Measurements from ENCODE around the gene STMN1.

The STMN1 gene

DNA sequence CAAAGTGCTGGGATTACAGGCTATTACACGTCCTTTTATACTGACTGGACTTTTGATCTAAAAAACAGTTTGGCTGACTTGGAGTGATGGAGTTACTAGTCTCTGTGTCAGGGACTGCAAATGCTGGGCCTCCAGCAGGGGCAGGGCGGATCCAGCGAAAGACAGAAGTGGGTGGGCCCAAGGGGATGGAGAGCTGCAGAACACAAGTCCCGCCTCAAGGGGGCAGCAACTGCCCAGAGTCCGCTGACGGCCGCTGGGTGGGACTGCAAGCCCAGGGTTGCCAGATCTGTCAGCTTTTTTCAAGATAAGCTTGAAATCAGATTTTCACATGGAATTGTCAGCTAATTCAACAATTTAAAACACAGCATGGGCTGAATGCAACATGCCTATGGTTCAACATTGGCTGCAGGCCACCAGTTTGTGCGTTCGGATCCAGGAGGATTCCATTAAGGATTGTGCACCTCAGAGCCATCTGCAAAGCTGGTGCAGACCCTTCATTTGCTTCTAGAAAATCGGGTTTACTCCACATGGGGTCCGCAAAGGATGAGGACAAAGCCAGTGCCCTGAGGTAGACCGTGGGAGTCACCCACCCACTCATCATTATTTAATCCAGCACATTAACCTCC lies 10.7 kb downstream of the STMN1 start:
- Histone ChIP-seq H3K36me3 (ENCODE audit: insufficient read depth) (no peaks in the 10 kb centered on the region; the same call in 1 of the 2 replicates), H3K27me3 (ENCODE audit: insufficient read depth, low read depth) (no peaks in the 10 kb centered on the region), H3K27ac (no peak overlapping the region), H4K20me1 (ENCODE audit: insufficient read depth) (no peaks in the 10 kb centered on the region), H3K4me2 (no peak overlapping the region), H3K79me2 (ENCODE audit: insufficient read depth, low read depth) (no peaks in the 10 kb centered on the region), H2AFZ (ENCODE audit: low read depth) (no peak overlapping the region), H3K4me1 (ENCODE audit: low read depth, poor library complexity, severe bottlenecking) (peaks cover 16% of the 10 kb centered on the region), H3K9ac (no peak overlapping the region), H3K4me3 (IDR thresholded peaks at IDR 0.05; ENCODE audit: insufficient read depth, low read depth, low read length) (no peak overlapping the region)
- TF ChIP-seq, protein P1, sequence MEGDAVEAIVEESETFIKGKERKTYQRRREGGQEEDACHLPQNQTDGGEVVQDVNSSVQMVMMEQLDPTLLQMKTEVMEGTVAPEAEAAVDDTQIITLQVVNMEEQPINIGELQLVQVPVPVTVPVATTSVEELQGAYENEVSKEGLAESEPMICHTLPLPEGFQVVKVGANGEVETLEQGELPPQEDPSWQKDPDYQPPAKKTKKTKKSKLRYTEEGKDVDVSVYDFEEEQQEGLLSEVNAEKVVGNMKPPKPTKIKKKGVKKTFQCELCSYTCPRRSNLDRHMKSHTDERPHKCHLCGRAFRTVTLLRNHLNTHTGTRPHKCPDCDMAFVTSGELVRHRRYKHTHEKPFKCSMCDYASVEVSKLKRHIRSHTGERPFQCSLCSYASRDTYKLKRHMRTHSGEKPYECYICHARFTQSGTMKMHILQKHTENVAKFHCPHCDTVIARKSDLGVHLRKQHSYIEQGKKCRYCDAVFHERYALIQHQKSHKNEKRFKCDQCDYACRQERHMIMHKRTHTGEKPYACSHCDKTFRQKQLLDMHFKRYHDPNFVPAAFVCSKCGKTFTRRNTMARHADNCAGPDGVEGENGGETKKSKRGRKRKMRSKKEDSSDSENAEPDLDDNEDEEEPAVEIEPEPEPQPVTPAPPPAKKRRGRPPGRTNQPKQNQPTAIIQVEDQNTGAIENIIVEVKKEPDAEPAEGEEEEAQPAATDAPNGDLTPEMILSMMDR (conservative IDR thresholded peaks at IDR 0.05; ENCODE audit: low read depth, low read length), result peak; percentile 85

DNA sequence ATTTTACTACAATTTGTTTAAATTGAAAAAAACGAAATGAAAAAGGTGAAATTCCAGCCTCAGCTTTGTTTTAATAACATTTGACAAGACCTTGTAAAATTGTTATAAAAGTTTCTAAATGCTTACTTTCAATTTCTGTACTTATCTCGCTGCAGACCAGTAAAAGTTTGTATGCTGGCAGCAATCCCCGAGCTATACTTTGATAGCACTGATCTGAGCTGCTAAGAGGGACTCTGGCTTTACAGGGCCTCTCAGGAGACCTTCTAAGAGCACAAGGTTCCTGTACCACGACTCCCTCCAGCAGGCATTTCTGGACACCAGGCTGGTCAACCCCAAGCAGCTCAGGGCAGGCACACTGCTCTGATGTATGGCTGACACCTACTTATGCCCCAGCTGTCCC lies 13.1 kb downstream of the STMN1 start:
- H3K27me3 ChIP-seq (ENCODE audit: insufficient read depth, low read depth), result no peaks in the 10 kb centered on the region

DNA sequence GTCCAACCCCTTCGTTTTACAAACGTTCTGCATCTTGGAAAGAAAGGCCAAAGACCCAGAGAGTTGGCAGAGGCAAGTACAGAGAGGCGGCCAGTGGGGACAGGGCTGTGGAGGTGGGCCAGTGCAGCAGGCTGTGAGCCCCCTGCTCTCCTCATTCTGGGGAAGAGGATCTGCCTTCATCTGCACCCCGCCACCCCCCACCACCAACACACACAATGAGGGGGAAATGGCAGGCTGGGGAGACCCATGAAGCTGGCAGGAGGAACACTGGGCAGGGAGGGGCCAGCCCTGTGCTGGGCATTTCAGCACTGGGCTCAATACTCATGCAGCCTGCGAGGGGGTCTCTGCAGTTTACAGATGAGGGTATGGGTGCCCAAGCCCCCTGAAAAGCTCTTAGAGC lies 14.6 kb downstream of the STMN1 start:
- Histone ChIP-seq H3K9ac (no peak overlapping the region), H3K27ac (no peak overlapping the region), H4K20me1 (ENCODE audit: insufficient read depth) (no peaks in the 10 kb centered on the region), H3K4me3 (IDR thresholded peaks at IDR 0.05; ENCODE audit: insufficient read depth, low read depth, low read length) (no peak overlapping the region), H3K27me3 (ENCODE audit: insufficient read depth, low read depth) (no peaks in the 10 kb centered on the region), H2AFZ (ENCODE audit: low read depth) (no peak overlapping the region), H3K4me2 (no peak overlapping the region), H3K79me2 (ENCODE audit: insufficient read depth, low read depth) (no peaks in the 10 kb centered on the region), H3K36me3 (ENCODE audit: insufficient read depth) (no peaks in the 10 kb centered on the region), H3K4me1 (ENCODE audit: low read depth, poor library complexity, severe bottlenecking) (peaks cover 15% of the 10 kb centered on the region)
- TF ChIP-seq, protein P1 (conservative IDR thresholded peaks at IDR 0.05; ENCODE audit: low read depth, low read length), result no peak

More for the DNA sequence above, 13.1 kb downstream of the STMN1 start:
- Histone ChIP-seq H4K20me1 (ENCODE audit: insufficient read depth) (no peaks in the 10 kb centered on the region), H3K4me2 (no peak overlapping the region), H3K4me1 (ENCODE audit: low read depth, poor library complexity, severe bottlenecking) (peaks cover 16% of the 10 kb centered on the region), H3K36me3 (ENCODE audit: insufficient read depth) (no peaks in the 10 kb centered on the region), H2AFZ (ENCODE audit: low read depth) (no peak overlapping the region), H3K27ac (no peak overlapping the region), H3K79me2 (ENCODE audit: insufficient read depth, low read depth) (no peaks in the 10 kb centered on the region), H3K9ac (no peak overlapping the region), H3K4me3 (IDR thresholded peaks at IDR 0.05; ENCODE audit: insufficient read depth, low read depth, low read length) (no peak overlapping the region)
- TF ChIP-seq, protein P1 (conservative IDR thresholded peaks at IDR 0.05; ENCODE audit: low read depth, low read length), result no peak

DNA sequence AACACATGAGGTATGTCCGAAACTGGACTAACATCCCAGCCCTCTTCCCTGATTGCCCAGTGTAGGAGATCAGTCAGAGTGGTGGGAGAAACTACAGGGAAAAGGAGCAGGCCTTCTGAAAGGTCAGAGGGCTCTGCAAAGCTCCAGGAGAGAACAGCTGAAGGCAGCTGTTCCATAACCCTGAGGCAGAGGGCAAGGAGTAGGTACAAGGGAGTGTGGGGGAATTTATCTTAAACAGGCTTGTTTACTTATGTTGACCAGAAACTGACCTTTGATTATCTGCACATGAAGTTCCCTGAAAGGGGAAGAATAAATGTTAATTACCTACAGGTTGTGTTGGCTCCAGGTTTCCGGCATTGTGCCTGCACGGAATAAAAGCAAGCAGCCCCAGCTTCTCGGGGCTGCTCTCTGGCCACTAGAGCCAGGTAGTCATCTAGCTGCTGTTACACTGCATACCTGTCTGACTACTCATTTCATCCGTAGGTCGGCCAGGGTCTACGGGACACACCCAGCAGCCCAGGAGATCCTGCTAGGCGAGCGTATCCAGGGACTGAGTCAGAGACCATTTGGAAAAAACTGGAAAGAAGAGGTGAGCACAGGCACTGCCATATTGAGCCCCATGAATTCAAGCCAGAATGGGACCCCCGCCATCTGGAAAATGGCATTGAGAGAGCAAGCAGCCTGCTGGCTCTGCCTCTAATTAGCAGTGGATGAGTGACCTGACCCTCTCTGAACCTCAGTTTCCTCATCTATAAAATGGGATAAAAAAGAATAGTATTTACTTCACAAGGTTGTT lies 15.8 kb downstream of the STMN1 start:
- no peak overlapping the region for H2AFZ ChIP-seq (ENCODE audit: low read depth)
- no peaks in the 10 kb centered on the region for H3K79me2 ChIP-seq (ENCODE audit: insufficient read depth, low read depth)
- no peak overlapping the region for H3K9ac ChIP-seq
- no peaks in the 10 kb centered on the region for H3K27me3 ChIP-seq (ENCODE audit: insufficient read depth, low read depth)
- no peaks in the 10 kb centered on the region for H4K20me1 ChIP-seq (ENCODE audit: insufficient read depth)
- H3K4me3 ChIP-seq (IDR thresholded peaks at IDR 0.05; ENCODE audit: insufficient read depth, low read depth, low read length), result no peak overlapping the region
- TF ChIP-seq, protein P1 (conservative IDR thresholded peaks at IDR 0.05; ENCODE audit: low read depth, low read length), result no peak
- peaks cover 6% of the 10 kb centered on the region for H3K4me1 ChIP-seq (ENCODE audit: low read depth, poor library complexity, severe bottlenecking)
- H3K4me2 ChIP-seq, result no peak overlapping the region
- no peaks in the 10 kb centered on the region for H3K36me3 ChIP-seq (ENCODE audit: insufficient read depth)
- no peak overlapping the region for H3K27ac ChIP-seq

Measured in KMS-11 (cell line).